Central memory CD8-positive, alpha-beta T cell (primary cell): Measurements from ENCODE around the gene FOSB.

Experiments used
- ATAC-seq: fragments of 150-1000 bp; cut with Tn5 transposase; replicated peaks from 2 replicates; pipeline ENCODE4 v1.10.0; 2022; ENCODE audit warnings: mild to moderate bottlenecking, moderate FRiP score, moderate number of reproducible peaks; ENCODE audit not compliant: poor library complexity, severe bottlenecking; ENCODE audit errors: extremely low read depth
- DNase-seq, 2 donors: peaks; one replicate each; pipeline ENCODE4 v3.0.0; 2021; ENCODE audit warnings: low spot score in 2 of 2
- H3K27ac Mint-ChIP-seq: one replicate; pipeline ENCODE4 v1.8.0; 2022; ENCODE audit warnings: low read depth, mild to moderate bottlenecking, moderate library complexity, mixed read lengths
- H3K27me3 Mint-ChIP-seq: one replicate; pipeline ENCODE4 v1.8.0; 2022; ENCODE audit warnings: mixed read lengths
- H3K36me3 Mint-ChIP-seq: one replicate; pipeline ENCODE4 v1.8.0; 2022; ENCODE audit warnings: mild to moderate bottlenecking, moderate library complexity, mixed read lengths; ENCODE audit not compliant: insufficient read depth
- H3K4me1 Mint-ChIP-seq: one replicate; pipeline ENCODE4 v1.8.0; 2022; ENCODE audit warnings: mixed read lengths
- H3K4me3 Mint-ChIP-seq: one replicate; pipeline ENCODE4 v1.8.0; 2022; ENCODE audit warnings: mild to moderate bottlenecking, moderate library complexity, mixed read lengths
- H3K9me3 Mint-ChIP-seq: one replicate; pipeline ENCODE4 v1.8.0; 2022; ENCODE audit warnings: mixed read lengths

FOSB gene

GRCh38 chr19:45483033-45483432 is 15.2 kb downstream of the FOSB start:
- H3K4me1 Mint-ChIP-seq, result peaks cover 24% of the 10 kb centered on the region
- peaks cover 18% of the 10 kb centered on the region for H3K36me3 Mint-ChIP-seq
- DNase-seq, result no peak
- H3K4me3 Mint-ChIP-seq, result no peak overlapping the region
- no peaks in the 10 kb centered on the region for H3K27me3 Mint-ChIP-seq
- no peak overlapping the region for H3K27ac Mint-ChIP-seq
- no peaks in the 10 kb centered on the region for H3K9me3 Mint-ChIP-seq
- ATAC-seq, result no peak

- Mint-ChIP-seq H3K27ac (no peak overlapping the region), H3K9me3 (no peaks in the 10 kb centered on the region), H3K27me3 (no peaks in the 10 kb centered on the region), H3K36me3 (peaks cover 7% of the 10 kb centered on the region), H3K4me1 (peaks cover 12% of the 10 kb centered on the region), H3K4me3 (no peak overlapping the region)
- ATAC-seq (no peak), DNase-seq (no peak)
These were observed 16.6 kb downstream of the FOSB start for GRCh38 chr19:45484273-45484945.

GRCh38 chr19:45485305-45486077 is 17.7 kb downstream of the FOSB start:
- H3K9me3 Mint-ChIP-seq, result no peaks in the 10 kb centered on the region
- no peak overlapping the region for H3K27ac Mint-ChIP-seq
- peak overlapping the region; percentile 85 for H3K4me3 Mint-ChIP-seq
- DNase-seq (peak; percentile 93 to 97), ATAC-seq (peak; percentile 100)
- H3K27me3 Mint-ChIP-seq, result no peaks in the 10 kb centered on the region
- peaks cover 6% of the 10 kb centered on the region for H3K36me3 Mint-ChIP-seq
- H3K4me1 Mint-ChIP-seq, result peaks cover 8% of the 10 kb centered on the region

GRCh38 chr19:45488708-45489107 is 20.9 kb downstream of the FOSB start:
- DNase-seq (no peak), ATAC-seq (no peak)
- Mint-ChIP-seq H3K4me1 (peaks cover 14% of the 10 kb centered on the region), H3K4me3 (no peak overlapping the region), H3K36me3 (peaks cover 4% of the 10 kb centered on the region), H3K27me3 (peaks cover 12% of the 10 kb centered on the region), H3K9me3 (no peaks in the 10 kb centered on the region), H3K27ac (no peak overlapping the region)

DNA sequence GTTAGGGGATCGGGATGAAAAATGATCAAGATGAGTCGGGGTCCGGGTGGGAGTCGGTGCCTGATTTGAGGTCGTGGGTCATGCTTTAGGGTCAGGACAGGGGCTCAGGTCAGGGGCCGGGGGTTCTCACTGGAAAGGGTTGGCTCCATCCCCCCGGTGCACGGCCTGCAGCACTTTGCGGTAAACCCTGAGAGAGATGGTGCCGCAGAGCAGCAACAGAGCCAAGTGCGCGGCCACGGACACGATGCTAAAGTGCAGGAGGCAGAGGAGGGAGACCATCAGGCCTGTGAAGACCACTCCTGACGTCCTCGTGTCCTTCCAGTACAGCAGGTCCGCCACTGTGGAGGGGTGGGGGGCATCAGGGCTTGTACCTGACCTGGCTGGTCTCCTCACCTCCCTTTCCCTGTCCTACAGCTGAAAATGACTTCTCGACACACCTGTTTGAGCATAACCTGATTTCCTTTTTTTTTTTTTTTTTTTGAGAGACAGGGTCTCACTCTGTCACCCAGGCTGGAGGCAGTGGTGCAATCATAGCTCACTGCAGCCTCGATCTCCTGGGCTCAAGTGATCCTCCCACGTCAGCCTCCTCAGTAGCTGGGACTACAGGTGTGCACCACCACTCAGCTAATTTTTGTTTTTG is 21.5 kb downstream of the FOSB start:
- H3K27ac Mint-ChIP-seq, result no peak overlapping the region
- no peak for DNase-seq
- H3K4me1 Mint-ChIP-seq, result peaks cover 14% of the 10 kb centered on the region
- H3K36me3 Mint-ChIP-seq, result peaks cover 2% of the 10 kb centered on the region
- H3K4me3 Mint-ChIP-seq, result no peak overlapping the region
- no peak for ATAC-seq
- peaks cover 12% of the 10 kb centered on the region for H3K27me3 Mint-ChIP-seq
- no peaks in the 10 kb centered on the region for H3K9me3 Mint-ChIP-seq

DNA sequence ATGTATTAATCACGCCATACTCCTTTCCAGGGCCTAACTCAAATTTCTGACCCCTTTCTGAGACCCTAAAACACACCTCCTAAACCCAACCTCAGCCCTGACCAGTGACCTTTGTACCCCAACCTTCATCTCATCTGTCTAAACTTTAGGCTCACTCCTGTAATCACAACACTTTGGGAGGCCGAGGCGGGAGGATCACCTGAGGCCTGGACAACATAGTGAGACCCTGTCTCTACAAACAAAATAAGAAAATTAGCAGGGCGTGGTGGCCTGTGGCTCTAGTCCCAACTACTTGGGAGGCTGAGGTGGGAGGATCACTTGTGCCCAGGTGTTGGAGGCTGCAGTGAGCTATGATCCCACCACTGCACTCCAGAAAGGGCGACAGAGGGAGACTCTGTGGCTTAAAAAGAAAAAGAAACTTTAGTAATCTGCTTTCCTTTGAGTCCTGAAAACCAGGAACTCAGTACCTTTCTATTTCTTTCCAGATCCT is 24.4 kb downstream of the FOSB start:
- no peak for DNase-seq
- H3K4me3 Mint-ChIP-seq, result no peak overlapping the region
- H3K4me1 Mint-ChIP-seq, result peaks cover 18% of the 10 kb centered on the region
- H3K9me3 Mint-ChIP-seq, result no peaks in the 10 kb centered on the region
- peaks cover 24% of the 10 kb centered on the region for H3K27me3 Mint-ChIP-seq
- peaks cover 5% of the 10 kb centered on the region for H3K36me3 Mint-ChIP-seq
- no peak for ATAC-seq
- no peak overlapping the region for H3K27ac Mint-ChIP-seq

DNA sequence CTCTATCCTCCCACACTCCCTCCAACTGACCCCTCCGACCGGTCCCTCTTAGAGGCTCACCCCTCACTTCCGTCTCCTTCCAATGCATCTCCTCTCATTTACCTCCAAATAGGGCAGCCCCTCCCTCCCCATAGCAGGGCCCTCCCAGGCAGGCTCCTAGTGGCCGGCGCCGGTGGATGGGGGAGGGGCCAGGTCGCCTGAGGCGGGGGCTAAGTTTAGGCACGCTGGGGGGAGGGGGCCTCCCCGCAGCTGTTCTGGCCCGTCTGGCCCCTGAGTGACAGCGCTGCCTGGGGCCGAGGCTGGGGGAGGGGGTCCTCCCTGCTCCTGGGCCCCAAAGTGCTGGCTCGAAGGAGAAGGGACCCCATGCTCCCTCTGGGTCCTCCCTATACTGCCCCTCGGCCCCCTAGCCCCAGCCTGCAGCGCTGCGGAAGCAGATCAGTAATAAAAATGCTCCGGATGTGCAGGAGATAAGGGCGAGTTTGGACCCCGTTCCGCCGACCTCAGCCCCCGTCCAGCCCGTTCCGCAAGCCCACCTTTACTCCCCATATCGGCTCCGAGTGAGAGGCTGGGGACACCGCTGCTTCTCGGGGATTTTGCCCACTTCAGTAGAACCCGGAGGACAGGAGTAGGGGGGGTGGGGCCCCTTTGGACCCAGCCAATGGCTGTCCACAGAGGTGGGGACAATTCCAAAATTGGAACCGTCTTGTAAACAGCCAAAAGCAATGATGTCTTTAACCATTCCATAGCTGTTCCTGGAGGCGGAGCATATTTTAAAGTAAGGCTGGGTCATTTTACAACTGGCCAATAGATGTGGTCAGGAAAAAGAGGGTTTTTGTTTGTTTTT is 25.1 kb downstream of the FOSB start:
- Mint-ChIP-seq H3K9me3 (no peaks in the 10 kb centered on the region), H3K27me3 (peaks cover 24% of the 10 kb centered on the region), H3K36me3 (peaks cover 5% of the 10 kb centered on the region), H3K4me3 (no peak overlapping the region), H3K27ac (no peak overlapping the region), H3K4me1 (peaks cover 25% of the 10 kb centered on the region)
- DNase-seq (no peak), ATAC-seq (no peak)

GRCh38 chr19:45494261-45494916 is 26.6 kb downstream of the FOSB start:
- Mint-ChIP-seq H3K36me3 (peaks cover 12% of the 10 kb centered on the region), H3K27ac (no peak overlapping the region), H3K27me3 (peaks cover 24% of the 10 kb centered on the region), H3K9me3 (no peaks in the 10 kb centered on the region), H3K4me1 (peaks cover 35% of the 10 kb centered on the region), H3K4me3 (no peak overlapping the region)
- no peak for DNase-seq
- no peak for ATAC-seq

DNA sequence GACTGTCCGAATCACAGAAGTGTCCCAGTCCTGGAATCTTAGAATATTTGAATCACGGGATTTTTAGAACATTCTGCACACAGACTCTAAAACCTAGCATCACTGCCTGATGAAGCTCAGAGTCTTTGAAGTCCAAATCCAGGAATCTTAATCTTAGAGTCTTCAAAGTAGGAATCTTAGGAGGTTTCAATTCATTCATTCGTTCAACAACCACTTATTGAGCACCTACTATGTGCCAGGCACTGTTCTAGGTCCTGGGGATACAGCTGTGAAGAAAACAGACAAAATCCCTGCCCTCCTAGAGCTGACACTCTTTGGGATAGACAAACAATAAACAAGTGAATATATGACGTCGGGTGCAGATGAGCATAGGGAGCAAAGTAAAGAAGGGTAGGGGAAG is 27.4 kb downstream of the FOSB start:
- Mint-ChIP-seq H3K4me1 (peaks cover 39% of the 10 kb centered on the region), H3K27ac (no peak overlapping the region), H3K9me3 (no peaks in the 10 kb centered on the region), H3K4me3 (peak overlapping the region; percentile 82), H3K27me3 (peaks cover 24% of the 10 kb centered on the region), H3K36me3 (peaks cover 12% of the 10 kb centered on the region)
- DNase-seq, result no peak
- no peak for ATAC-seq

DNA sequence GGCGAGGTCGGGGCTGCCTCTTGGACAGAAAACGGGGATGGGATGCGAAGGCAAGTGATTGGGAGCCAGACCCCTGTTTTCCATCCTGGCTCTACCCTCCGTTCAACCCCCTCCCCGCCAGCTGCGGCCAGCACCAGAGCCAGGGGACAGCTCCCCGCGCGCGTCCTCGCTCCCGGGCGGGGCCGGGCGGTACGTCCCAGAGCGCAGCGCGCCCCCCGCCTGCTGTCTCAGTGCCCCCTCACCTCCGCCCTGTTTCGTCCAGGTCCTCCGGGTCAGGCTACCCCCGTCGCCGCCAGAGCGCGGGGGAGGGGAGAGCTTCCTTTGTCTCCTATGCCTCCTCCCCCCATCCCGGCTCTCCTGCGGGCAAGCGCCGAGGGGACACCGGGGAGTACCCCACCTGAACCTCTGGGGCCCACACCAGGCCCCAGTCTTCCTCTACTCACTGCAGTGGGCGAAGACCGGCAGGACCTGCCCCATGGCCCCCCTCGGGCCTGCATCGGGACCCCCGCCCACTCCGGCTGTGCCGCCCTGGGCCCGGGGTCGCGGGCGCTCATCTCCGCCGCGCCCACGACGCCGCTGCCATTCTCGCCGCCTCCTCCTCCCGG is 28.7 kb downstream of the FOSB start:
- ATAC-seq, result peak; percentile 20
- Mint-ChIP-seq H3K27ac (peak overlapping the region; percentile 74), H3K9me3 (no peaks in the 10 kb centered on the region), H3K4me3 (peak overlapping the region; percentile 82), H3K4me1 (peaks cover 47% of the 10 kb centered on the region), H3K27me3 (peaks cover 24% of the 10 kb centered on the region), H3K36me3 (peaks cover 12% of the 10 kb centered on the region)
- DNase-seq, result peak in 1 of 2 donors; percentile 23

DNA sequence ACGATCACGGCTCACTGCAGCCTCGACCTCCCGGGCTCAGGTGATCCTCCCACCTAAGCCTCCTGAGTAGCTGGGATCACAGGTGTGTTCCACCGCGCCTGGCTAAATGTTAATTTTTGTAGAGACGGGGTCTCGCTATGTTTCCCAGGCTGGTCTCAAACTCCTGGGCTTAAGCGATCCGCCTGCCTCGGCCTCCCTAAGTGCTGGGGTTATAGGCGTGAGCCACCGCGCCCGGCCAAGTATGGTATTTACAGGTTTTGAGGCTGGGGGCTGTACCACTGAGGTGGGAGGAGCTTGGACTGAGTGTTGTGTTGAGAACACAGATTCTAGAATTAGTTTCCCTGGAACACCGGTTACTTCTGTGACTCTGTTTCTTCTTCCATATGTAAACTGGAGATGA is 30.0 kb downstream of the FOSB start:
- ATAC-seq, result no peak
- no peak for DNase-seq
- peak overlapping the region; percentile 82 for H3K4me3 Mint-ChIP-seq
- H3K36me3 Mint-ChIP-seq, result peaks cover 10% of the 10 kb centered on the region
- H3K27ac Mint-ChIP-seq, result peak overlapping the region; percentile 29
- H3K4me1 Mint-ChIP-seq, result peaks cover 47% of the 10 kb centered on the region
- no peaks in the 10 kb centered on the region for H3K9me3 Mint-ChIP-seq
- peaks cover 19% of the 10 kb centered on the region for H3K27me3 Mint-ChIP-seq
